HEK293 (cell line): ENCODE measurements around the gene PTBP1.

Experiments
- CTCF ChIA-PET: fragments of 350-600 bp; formaldehyde crosslinking; extraction: SDS; loops from one replicate; lab custom pipeline; 2021; ENCODE audit warnings: antibody characterized with exemption; lab: Yijun Ruan, JAX
- POLR2A ChIA-PET: fragments of 300-600 bp; formaldehyde crosslinking; extraction: SDS; loops from one replicate; lab custom pipeline; 2020; ENCODE audit warnings: antibody characterized with exemption, inconsistent platforms; lab: Yijun Ruan, JAX
- H3K27ac ChIP-seq: fragments of 200-500 bp; sonication (Bioruptor generic); 2 replicates; pipeline ENCODE4 v1.5.1; 2014; ENCODE audit warnings: low read depth, low read length, control low read depth, inconsistent platforms; ENCODE audit errors: extremely low read depth
- H3K36me3 ChIP-seq, 2 experiments: fragments of 200-500 bp in 1 of 2; sonication (Bioruptor generic) in 1 of 2; 1 replicate in 1 of 2; 2 replicates in 1 of 2; pipeline ENCODE4 v1.5.1; 2014 to 2017; ENCODE audit warnings: inconsistent platforms in 2 of 2, low read length in 2 of 2; ENCODE audit not compliant: control insufficient read depth in 2 of 2, insufficient read depth in 1 of 2
- H3K4me1 ChIP-seq: fragments of 200-500 bp; sonication (Bioruptor generic); 2 replicates; pipeline ENCODE4 v1.5.1; 2014; ENCODE audit warnings: mild to moderate bottlenecking, low read length, inconsistent platforms; ENCODE audit not compliant: control insufficient read depth, insufficient read depth
- H3K4me3 ChIP-seq: 2 replicates; pipeline ENCODE4 v1.5.1; 2011; ENCODE audit warnings: low read depth, mild to moderate bottlenecking, control low read depth, low read length, moderate library complexity
- H3K9me3 ChIP-seq: fragments of 200-500 bp; sonication (Bioruptor generic); 2 replicates; pipeline ENCODE4 v1.5.1; 2014; ENCODE audit warnings: low read depth, low read length, inconsistent platforms; ENCODE audit not compliant: control insufficient read depth, insufficient read depth
- EGR2 ChIP-seq: fragments of 450-650 bp; formaldehyde crosslinking; IDR thresholded peaks from 2 replicates; pipeline ENCODE4 v1.5.1; 2016; ENCODE audit warnings: low read depth, missing biosample characterization, missing genetic modification characterization
- SETDB1 ChIP-seq: IDR thresholded peaks from one replicate; pipeline ENCODE4 v1.6.1; 2017; ENCODE audit warnings: mild to moderate bottlenecking, low read length, moderate library complexity, mixed read lengths; ENCODE audit not compliant: insufficient read length
- SP2 ChIP-seq: fragments of 450-650 bp; formaldehyde crosslinking; IDR thresholded peaks from 2 replicates; pipeline ENCODE4 v1.5.1; 2016; ENCODE audit warnings: missing biosample characterization, missing genetic modification characterization
- ZBTB7A ChIP-seq: fragments of 450-650 bp; formaldehyde crosslinking; IDR thresholded peaks from 2 replicates; pipeline ENCODE4 v1.5.1; 2016; ENCODE audit warnings: low read depth, missing biosample characterization, missing genetic modification characterization
- ZEB2 ChIP-seq: fragments of 450-650 bp; formaldehyde crosslinking; IDR thresholded peaks from 2 replicates; pipeline ENCODE4 v1.5.1; 2016; ENCODE audit warnings: missing biosample characterization, missing genetic modification characterization
- ZFHX2 ChIP-seq: fragments of 450-650 bp; formaldehyde crosslinking; conservative IDR thresholded peaks from 2 replicates; pipeline ENCODE4 v1.5.1; 2016; ENCODE audit warnings: missing biosample characterization, missing genetic modification characterization
- ZNF10 ChIP-seq: fragments of 450-650 bp; formaldehyde crosslinking; IDR thresholded peaks from 2 replicates; pipeline ENCODE4 v1.5.1; 2017; ENCODE audit warnings: missing biosample characterization, missing genetic modification characterization
- ZNF155 ChIP-seq: fragments of 450-650 bp; formaldehyde crosslinking; IDR thresholded peaks from 2 replicates; pipeline ENCODE4 v1.5.1; 2016; ENCODE audit warnings: missing biosample characterization, missing genetic modification characterization
- ZNF311 ChIP-seq: fragments of 450-650 bp; formaldehyde crosslinking; IDR thresholded peaks from 2 replicates; pipeline ENCODE4 v1.5.1; 2017; ENCODE audit warnings: missing biosample characterization, missing genetic modification characterization, borderline replicate concordance
- ZNF341 ChIP-seq: fragments of 450-650 bp; formaldehyde crosslinking; IDR thresholded peaks from 2 replicates; pipeline ENCODE4; 2016; ENCODE audit warnings: low read depth, missing biosample characterization, missing genetic modification characterization
- ZNF391 ChIP-seq: fragments of 450-650 bp; formaldehyde crosslinking; IDR thresholded peaks from 2 replicates; pipeline ENCODE4 v1.5.1; 2016; ENCODE audit warnings: low read depth, missing biosample characterization, missing genetic modification characterization, borderline replicate concordance
- ZNF600 ChIP-seq: fragments of 450-650 bp; formaldehyde crosslinking; IDR thresholded peaks from 2 replicates; pipeline ENCODE4 v1.5.1; 2016; ENCODE audit warnings: missing biosample characterization, missing genetic modification characterization
- ZNF623 ChIP-seq: fragments of 450-650 bp; formaldehyde crosslinking; IDR thresholded peaks from 2 replicates; pipeline ENCODE4 v1.5.1; 2016; ENCODE audit warnings: missing biosample characterization, missing genetic modification characterization
- ZXDB ChIP-seq: fragments of 450-650 bp; formaldehyde crosslinking; IDR thresholded peaks from 2 replicates; pipeline ENCODE4 v1.5.1; 2016; ENCODE audit warnings: missing biosample characterization, missing genetic modification characterization
- TF ChIP-seq, protein P1 (sequence below): fragments of 450-650 bp; formaldehyde crosslinking; conservative IDR thresholded peaks from 2 replicates; pipeline ENCODE4 v1.5.1; 2016; ENCODE audit warnings: low read depth, missing biosample characterization, missing genetic modification characterization
- TF ChIP-seq, protein P2 (sequence below): fragments of 450-650 bp; formaldehyde crosslinking; IDR thresholded peaks from 2 replicates; pipeline ENCODE4 v1.5.1; 2016; ENCODE audit warnings: missing biosample characterization, missing genetic modification characterization
- TF ChIP-seq, protein P3 (sequence below): fragments of 450-650 bp; formaldehyde crosslinking; IDR thresholded peaks from 2 replicates; pipeline ENCODE4 v1.5.1; 2016; ENCODE audit warnings: missing biosample characterization, missing genetic modification characterization
- TF ChIP-seq, protein P4 (sequence below): fragments of 450-650 bp; formaldehyde crosslinking; IDR thresholded peaks from 2 replicates; pipeline ENCODE4 v1.5.1; 2017; ENCODE audit warnings: missing biosample characterization, missing genetic modification characterization

Gene PTBP1

DNA sequence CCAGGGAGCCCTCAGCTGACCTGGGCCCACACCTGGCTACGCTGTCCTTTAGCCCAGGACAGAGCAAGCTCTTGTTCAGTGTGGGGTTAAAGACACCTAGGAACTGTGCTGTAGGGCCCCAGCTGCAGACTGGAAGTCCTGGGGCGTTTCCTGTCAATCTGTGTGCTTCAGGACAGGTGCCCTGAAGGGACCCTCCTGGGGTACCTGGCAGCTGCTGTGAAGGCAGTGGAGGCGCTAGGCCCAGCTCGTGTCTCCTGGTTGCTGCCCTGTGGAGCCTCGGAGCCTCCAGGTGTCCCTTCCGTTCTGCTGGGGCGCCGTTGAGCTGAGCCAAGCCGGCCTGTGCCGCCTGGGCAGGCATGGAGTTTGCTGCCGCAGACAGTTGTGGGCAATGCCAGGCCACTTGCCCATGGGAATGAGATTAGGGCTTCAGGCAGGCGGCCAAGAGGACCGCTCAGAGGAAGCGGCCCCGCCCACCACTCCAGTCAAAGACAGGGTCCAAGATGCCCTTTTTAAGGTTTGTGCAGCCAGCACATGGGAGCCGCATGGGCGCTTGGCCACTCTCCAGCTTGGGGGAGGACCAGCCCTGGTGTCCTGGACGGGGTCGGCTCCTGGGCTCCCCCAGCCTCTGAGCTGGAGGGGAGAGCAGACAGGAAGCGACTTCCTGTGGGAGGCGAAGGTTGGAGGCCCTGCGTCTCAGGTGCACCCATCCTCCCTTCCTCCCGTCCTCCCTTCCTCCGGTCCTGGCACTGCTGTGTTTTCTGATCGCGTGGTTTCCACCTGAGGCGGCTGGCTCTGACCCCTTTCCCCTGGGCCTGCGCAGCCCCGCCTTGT, 4.0 kb downstream of the PTBP1 start (continued):
- TF ChIP-seq, protein P1, sequence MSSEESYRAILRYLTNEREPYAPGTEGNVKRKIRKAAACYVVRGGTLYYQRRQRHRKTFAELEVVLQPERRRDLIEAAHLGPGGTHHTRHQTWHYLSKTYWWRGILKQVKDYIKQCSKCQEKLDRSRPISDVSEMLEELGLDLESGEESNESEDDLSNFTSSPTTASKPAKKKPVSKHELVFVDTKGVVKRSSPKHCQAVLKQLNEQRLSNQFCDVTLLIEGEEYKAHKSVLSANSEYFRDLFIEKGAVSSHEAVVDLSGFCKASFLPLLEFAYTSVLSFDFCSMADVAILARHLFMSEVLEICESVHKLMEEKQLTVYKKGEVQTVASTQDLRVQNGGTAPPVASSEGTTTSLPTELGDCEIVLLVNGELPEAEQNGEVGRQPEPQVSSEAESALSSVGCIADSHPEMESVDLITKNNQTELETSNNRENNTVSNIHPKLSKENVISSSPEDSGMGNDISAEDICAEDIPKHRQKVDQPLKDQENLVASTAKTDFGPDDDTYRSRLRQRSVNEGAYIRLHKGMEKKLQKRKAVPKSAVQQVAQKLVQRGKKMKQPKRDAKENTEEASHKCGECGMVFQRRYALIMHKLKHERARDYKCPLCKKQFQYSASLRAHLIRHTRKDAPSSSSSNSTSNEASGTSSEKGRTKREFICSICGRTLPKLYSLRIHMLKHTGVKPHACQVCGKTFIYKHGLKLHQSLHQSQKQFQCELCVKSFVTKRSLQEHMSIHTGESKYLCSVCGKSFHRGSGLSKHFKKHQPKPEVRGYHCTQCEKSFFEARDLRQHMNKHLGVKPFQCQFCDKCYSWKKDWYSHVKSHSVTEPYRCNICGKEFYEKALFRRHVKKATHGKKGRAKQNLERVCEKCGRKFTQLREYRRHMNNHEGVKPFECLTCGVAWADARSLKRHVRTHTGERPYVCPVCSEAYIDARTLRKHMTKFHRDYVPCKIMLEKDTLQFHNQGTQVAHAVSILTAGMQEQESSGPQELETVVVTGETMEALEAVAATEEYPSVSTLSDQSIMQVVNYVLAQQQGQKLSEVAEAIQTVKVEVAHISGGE (tag by site-specific recombination): peak; percentile 61
- TF ChIP-seq ZEB2 (no peak), ZNF623 (tag by site-specific recombination) (no peak), ZNF600 (0 out of 2 replicates have a peak, but pooled peaks have one; percentile 15), ZXDB (tag by site-specific recombination) (no peak)

DNA sequence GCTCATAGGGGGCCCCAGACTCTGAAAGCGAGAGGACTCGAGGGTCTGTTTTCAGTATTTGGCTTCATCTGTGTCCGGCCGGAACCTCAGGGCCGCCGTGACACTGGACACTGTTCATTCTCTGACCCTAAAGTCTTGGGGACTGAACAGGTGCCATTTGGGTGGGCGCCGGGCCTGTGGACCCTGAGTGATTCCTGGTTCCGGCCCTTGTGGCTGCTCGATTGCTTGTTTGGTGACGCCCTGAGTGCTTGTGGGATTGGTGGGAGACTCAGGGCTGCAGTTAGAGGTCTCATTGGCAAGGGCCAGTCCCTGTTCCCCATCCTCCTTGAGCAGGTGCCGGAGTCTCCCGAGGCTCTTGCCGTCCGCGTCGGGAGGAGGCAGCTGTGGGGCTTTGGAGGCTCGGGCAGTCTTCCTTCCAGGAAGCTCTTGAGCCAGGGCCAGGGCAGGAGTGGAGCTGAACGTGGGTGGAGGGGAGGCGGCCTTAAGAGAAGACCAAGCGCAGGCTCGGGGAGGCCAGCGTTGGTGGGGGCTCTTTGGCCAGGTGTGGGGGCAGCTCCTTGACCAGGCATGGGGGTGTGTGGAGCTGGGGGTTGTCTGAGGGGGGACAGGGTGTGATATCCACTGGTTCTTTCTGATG, 4.7 kb downstream of the PTBP1 start:
- no peak overlapping the region for H3K4me3 ChIP-seq
- TF ChIP-seq ZBTB7A (no peak), ZNF10 (tag by site-specific recombination) (peak; percentile 30; the same call in 1 of the 2 replicates), SP2 (no peak), ZNF391 (tag by site-specific recombination) (no peak), ZNF311 (tag by site-specific recombination) (no peak), ZNF155 (no peak), ZNF341 (tag by site-specific recombination) (0 out of 2 replicates have a peak, but pooled peaks have one; percentile 21), ZFHX2 (tag by site-specific recombination) (peak; percentile 86), SETDB1 (no peak), EGR2 (tag by site-specific recombination) (peak; percentile 75)
- TF ChIP-seq, protein P2, sequence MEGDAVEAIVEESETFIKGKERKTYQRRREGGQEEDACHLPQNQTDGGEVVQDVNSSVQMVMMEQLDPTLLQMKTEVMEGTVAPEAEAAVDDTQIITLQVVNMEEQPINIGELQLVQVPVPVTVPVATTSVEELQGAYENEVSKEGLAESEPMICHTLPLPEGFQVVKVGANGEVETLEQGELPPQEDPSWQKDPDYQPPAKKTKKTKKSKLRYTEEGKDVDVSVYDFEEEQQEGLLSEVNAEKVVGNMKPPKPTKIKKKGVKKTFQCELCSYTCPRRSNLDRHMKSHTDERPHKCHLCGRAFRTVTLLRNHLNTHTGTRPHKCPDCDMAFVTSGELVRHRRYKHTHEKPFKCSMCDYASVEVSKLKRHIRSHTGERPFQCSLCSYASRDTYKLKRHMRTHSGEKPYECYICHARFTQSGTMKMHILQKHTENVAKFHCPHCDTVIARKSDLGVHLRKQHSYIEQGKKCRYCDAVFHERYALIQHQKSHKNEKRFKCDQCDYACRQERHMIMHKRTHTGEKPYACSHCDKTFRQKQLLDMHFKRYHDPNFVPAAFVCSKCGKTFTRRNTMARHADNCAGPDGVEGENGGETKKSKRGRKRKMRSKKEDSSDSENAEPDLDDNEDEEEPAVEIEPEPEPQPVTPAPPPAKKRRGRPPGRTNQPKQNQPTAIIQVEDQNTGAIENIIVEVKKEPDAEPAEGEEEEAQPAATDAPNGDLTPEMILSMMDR: no peak
- TF ChIP-seq, protein P3, sequence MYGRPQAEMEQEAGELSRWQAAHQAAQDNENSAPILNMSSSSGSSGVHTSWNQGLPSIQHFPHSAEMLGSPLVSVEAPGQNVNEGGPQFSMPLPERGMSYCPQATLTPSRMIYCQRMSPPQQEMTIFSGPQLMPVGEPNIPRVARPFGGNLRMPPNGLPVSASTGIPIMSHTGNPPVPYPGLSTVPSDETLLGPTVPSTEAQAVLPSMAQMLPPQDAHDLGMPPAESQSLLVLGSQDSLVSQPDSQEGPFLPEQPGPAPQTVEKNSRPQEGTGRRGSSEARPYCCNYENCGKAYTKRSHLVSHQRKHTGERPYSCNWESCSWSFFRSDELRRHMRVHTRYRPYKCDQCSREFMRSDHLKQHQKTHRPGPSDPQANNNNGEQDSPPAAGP: no peak
- TF ChIP-seq, protein P4, sequence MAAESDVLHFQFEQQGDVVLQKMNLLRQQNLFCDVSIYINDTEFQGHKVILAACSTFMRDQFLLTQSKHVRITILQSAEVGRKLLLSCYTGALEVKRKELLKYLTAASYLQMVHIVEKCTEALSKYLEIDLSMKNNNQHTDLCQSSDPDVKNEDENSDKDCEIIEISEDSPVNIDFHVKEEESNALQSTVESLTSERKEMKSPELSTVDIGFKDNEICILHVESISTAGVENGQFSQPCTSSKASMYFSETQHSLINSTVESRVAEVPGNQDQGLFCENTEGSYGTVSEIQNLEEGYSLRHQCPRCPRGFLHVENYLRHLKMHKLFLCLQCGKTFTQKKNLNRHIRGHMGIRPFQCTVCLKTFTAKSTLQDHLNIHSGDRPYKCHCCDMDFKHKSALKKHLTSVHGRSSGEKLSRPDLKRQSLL (tag by site-specific recombination): peak; percentile 41; the same call in 1 of the 2 replicates
- H3K4me1 ChIP-seq: peaks cover 25% of the 10 kb centered on the region
- CTCF ChIA-PET: interaction anchor here (1.0 kb wide), 1 partner anchor 33 kb away, joined by 3 read pairs; no protein-coding TSS in a partner anchor
- POLR2A ChIA-PET: interaction anchor here (0.7 to 1.7 kb wide), 2 partner anchors 9 to 11 kb away, joined by 3 to 5 read pairs; no protein-coding TSS in a partner anchor
- peak overlapping the region; percentile 97 for H3K27ac ChIP-seq
- H3K36me3 ChIP-seq: peaks cover 0 to 89% of the 10 kb centered on the region in 2 experiments; a peak in 2 of 3 replicates
- H3K9me3 ChIP-seq: no peaks in the 10 kb centered on the region
